GM18505 (cell line): ENCODE data around the gene ZNF554.

Experiments used
- ATAC-seq: cut with Tn5 transposase; IDR thresholded peaks from one replicate; pipeline ENCODE4 v1.9.1; 2021; ENCODE audit not compliant: unreplicated experiment
- POLR2A ChIP-seq: IDR thresholded peaks from 4 replicates; pipeline ENCODE4 v1.6.1; 2011; ENCODE audit warnings: borderline replicate concordance; ENCODE audit not compliant: insufficient read depth, insufficient read length; ENCODE audit errors: extremely low read depth

ZNF554 gene

DNA sequence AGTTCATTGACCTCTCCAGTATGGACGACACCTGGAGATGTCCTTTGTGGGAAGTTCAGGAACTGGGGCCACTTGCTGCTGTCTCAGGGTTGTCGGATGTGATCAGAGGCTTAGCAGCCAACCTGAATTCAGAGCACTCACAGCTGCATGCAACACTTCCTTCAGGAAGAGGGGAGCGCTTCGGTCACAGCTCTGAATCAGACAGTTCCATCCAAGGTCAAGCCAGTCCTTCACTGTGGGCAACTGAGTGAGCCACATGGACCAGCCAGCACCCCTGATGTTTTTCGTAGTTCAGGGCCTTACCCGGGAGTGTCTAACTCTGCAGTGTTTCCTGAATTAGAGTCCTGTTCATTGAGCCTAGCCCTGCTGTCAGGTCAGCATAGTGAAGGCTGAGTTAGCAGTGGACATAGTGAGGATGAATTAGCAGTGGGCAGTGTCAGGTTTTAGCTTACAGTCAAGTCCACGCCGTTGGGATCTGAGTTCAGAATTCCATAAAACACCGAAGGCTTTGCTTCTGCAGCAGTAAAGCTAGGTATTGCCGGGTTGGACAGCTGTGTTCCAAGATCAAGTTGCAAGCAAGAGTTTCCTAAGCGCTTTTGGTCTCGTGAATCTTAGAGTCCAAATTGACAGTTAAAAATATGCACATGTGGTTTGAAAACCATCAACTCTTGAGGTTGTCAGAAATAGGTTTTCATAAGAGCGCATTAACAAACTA lies 26.7 kb downstream of the ZNF554 start:
- no peak for TF ChIP-seq POLR2A
- ATAC-seq: no peak

DNA sequence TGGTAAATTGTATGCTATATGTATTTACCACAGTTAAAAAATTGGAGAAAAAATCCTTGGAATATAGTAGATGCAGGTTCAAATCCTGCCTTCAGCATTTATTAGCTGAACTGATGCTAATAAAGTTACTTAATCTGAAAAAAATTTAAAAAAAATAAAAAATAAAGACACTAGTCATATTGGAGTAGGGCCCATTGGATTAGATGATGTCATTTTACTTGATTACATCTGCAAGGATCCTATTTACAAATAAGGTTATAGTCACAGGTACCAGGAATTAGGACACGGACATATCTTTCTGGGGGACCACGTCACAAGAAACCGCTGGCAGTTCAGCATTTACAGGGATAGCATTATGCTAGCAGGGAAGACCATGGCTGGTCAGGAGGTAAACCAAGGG lies 27.8 kb downstream of the ZNF554 start:
- TF ChIP-seq POLR2A: no peak
- ATAC-seq: no peak

DNA sequence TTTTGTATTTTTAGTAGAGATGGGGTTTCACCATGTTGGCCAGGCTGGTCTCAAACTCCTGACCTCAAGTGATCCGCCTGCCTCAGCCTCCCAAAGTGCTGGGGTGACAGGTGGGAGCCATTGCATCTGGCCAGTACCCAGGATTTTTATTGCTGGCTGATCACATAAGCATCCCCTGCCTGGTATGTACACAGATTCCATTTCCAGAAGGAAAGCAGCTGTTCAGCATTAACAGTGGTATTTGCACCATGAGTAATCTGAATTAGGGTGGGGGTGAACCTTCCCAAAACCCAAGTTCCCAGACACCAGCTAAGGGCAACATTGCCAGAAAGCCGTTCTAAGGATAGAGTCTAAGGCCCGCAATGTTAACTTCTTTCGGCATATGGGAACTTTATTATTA lies 28.9 kb downstream of the ZNF554 start:
- ATAC-seq: no peak
- no peak for TF ChIP-seq POLR2A

DNA sequence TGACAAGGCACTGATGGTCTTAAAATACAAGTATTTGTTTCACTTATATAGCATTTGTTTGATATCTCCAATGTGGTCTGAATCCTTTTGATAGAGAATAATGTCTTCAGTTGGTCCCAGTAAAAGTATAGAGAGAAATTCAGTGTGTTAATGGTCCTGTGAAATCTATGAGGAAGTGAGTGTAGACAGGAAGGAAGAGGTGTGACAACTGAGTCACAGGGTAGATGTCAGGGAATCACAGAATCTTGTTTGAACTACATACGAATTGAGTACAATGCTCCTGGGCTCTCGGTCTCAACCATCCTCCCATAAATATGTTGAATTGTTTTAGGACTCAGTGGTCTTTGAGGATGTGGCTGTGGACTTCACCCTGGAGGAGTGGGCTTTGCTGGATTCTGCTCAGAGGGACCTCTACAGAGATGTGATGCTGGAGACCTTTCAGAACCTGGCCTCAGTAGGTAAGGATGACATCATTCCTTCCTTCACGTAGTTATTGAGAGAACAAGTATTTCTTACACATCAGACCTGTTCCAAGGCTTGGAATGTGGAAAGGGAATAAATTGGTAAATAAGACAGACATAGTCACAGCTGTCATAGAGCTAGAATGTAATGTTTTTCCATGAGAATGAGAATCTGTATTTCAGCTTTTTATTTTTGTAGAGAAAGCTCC lies 30.7 kb downstream of the ZNF554 start:
- ATAC-seq: no peak
- TF ChIP-seq POLR2A: no peak

DNA sequence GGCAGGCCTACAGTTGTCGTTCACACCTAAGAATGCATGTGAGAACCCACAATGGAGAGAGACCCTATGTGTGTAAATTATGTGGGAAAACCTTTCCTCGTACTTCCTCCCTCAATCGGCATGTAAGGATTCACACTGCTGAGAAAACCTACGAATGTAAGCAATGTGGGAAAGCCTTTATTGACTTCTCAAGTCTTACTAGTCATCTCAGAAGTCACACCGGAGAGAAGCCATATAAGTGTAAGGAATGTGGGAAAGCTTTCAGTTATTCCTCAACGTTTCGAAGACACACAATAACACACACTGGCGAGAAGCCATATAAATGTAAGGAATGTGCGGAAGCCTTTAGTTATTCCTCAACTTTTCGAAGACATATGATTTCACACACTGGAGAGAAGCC lies 32.9 kb downstream of the ZNF554 start:
- TF ChIP-seq POLR2A: no peak
- ATAC-seq: no peak

DNA sequence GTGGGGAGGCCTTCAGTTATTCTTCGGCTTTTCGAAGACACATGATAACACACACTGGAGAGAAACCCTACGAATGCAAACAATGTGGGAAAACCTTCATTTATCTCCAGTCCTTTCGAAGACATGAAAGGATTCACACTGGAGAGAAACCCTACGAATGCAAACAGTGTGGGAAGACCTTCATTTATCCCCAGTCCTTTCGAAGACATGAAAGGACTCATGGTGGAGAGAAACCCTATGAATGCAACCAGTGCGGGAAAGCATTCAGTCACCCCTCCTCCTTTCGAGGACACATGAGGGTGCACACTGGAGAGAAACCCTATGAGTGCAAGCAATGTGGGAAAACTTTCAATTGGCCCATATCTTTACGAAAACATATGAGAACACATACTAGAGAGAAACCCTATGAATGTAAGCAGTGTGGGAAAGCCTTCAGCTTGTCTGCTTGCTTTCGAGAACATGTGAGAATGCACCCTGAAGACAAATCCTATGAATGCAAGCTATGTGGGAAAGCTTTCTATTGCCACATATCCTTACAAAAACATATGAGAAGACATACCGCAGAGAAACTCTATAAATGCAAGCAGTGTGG lies 33.4 kb downstream of the ZNF554 start:
- no peak for TF ChIP-seq POLR2A
- no peak for ATAC-seq

DNA sequence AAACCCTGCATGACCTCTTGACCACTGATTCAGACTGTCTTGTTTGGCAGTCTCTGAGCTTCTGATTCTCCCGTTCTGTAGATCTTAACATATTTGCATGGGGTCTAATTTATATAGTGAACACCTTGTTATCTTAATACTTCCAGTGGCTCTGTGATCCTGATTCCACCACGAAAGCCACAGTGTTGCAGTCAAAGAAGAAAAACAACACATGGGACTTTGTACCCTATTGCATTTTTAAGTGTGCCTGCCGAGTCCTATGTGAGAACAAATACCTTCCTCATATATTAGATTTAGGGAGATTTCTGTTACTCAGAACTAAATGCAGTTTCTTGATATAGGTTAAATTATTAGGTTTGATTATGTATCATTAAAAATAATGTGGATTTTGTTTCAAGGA lies 35.2 kb downstream of the ZNF554 start:
- TF ChIP-seq POLR2A: no peak
- no peak for ATAC-seq

DNA sequence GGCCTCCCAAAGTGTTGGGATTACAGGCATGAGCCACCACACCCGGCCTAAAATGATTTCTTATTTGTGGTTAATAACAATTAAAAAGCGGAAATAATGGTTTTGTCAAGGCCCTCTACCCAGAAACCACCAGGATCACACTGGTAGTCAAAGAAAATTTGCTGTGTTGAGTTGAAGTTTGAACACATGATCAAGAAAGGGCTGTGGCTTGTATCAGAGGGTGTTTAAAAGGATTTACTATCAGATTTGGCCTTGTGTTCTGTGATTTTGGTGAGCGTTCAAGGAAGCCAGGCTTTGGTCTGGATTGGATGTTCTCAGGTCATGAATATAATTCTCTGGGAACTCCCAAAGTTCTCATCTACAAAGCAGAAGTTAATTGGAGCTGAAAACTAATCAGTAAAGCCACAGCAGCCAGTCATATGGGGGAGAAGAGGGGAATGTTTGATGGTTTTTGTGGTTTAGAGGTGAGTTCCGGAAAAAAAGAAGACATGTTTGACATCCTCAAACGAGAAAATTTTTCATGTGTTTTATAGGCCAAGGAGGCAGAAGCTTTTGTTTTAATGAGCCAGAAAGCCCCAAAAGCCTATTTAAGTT lies 36.9 kb downstream of the ZNF554 start:
- no peak for ATAC-seq

DNA sequence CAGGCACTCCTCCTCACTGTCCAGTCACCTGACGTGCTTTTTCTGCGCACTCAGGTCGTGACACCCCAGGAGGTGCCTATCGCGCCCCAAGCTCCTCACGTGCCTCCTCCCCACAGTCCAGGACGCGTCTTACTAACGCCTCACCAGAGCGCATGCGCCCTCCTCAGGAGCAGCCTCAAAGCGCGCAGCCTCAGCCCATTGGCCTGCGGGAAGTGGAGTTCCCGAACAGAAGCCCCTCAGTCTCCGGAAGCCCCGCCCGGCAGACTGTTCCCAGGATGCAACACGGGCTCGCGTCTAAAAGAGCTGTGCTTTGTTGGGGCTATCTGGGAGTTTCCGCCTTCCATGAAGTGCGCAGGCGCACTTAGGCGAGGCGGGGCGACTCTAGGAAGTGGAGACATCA lies 39.2 kb downstream of the ZNF554 start:
- no peak for ATAC-seq
- no peak for TF ChIP-seq POLR2A

More for the DNA sequence above, 36.9 kb downstream of the ZNF554 start:
- TF ChIP-seq POLR2A: no peak

DNA sequence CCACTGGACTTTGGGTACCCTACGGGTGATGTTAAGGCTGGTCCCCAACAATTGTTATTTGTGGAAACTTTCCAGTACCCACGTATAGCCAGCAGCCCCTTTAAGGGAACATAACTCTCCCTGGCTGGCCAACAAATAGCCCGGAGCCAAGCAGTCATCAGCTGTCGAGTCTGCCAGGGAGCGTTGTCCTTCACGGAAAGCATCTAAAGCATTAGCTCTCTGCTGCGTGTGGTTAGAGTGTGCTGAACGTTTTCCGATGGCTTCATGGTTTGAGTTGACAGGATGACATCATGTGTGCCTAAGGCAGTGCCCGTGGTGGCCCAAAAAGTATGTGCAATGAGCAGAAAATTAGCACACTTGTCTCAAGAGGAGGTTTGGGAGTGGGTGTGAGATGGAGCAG lies 44.1 kb downstream of the ZNF554 start:
- ATAC-seq: no peak
- TF ChIP-seq POLR2A: no peak

DNA sequence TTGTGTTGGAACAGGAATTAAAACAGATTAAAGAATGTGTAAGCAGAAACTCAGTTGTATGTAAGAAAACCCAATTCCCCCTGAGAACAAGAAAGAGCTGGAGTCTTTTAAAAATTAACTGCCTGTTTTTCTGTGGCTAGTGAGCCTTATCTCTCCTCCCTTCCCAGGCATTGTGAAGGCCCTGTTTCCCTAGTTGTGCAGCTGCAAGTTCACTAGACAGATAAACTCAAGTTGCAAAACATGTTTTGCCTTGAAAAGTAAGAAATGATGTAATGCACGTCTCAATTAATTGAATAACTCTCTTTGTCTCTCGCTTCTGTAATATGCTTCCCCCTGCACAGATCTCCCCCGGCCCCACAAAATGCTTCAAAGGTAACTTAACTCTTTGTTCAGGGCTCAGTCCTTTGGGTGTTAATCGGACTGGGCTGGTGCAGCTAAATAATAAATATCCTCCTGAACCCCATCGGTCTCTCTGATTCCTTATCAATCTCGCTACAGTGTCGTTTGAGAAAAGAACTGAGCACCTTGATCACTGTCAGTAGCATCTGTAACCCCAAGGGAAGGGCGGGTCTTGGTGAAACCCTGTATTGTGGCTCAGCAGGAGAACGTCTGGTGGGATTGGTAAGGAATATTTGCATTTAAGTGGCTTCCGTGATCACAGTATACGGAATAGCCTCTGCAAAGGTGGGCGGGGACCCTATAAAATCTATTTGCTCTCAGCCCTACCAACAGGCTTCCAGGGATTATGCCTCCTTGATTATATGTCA lies 45.8 kb downstream of the ZNF554 start:
- no peak for TF ChIP-seq POLR2A
- ATAC-seq: no peak

DNA sequence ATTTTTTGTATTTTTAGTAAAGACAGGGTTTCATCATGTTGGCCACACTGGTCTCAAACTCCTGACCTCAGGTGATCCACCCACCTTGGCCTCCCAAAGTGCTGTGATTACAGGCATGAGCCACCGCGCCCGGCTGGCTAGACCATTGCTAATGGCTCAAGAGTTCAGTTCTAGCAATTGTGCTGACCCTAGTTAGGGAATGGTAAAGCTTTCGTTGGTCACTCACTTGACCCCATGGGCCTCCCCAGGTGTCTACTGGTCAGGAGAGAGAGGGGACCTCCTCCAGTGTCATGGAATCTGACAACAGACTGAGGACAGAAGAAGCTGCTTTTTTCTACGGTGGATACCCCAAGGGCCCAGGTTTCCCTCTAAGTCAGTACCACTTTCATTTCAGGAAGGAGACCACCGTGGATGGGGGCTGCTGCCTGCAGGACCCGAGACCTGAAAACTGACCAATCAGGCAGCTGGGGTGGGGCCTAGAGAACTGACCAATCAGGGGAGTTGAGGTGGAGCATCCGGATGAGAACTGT lies 46.9 kb downstream of the ZNF554 start:
- no peak for ATAC-seq
- no peak for TF ChIP-seq POLR2A
